Measurements from ENCODE around the gene DROSHA.

The DROSHA gene

DNA sequence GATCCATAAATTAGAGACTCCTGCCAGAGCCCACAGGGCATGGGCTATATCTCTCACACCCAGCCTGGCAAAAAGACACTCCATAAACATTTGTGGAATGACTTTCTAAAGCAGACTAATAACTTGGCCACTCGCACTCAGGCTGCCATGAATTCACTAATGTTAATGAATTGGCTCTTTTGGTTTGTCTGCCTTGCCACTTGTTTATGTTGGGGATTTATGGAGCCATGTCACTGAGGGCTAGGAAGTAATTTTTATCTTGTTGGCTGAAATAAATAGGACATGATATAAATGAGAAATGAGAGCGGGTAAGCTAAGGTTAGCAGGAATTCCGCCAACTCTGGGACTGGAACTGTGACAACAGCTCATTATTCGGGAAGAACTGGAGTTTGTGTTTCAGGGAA is 55.2 kb downstream of the DROSHA start:
- intact Hi-C loops (cut with DNase I) = no loop called here
- DNase-seq = peak in 18 of 42 donors; percentile 8 to 58 (median 27)

DNA sequence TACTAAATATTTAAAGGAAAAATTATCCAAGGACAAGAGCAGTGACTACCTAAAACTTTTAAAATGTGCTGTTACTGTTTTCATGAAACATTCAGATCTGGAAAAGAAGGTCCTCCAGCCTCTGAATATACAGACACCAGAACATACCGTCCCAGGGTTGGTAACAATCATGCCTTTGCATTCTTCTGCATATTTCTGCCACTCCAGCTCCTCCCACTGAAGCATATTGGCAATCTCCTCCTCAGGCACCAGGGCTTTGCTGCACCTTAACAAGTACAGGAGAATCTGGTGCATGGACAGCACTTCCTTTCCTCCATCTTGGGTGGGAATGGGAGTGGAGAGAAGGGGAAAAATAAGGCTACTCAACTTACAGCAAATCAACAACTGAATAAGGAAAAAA is 60.0 kb downstream of the DROSHA start:
- intact Hi-C loops (cut with DNase I) = no loop called here
- no peak for DNase-seq

DNA sequence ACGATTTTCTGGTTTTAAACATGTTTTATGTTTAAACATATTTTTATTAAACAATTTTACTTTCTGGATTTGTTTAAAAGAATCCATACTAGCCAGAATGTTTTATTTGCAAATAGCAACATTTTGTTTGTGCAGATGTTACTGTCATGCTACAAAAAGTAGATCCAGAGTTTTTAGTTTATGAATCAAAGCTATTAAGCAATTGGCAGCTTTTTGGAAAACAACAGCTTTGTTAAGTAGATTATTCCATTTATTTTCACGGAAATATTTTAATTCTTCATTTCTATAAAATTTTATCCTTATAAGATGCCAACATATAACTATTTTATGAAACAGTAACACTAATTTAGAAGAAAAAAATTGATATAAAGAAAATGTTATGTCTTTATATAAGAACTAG is 60.9 kb downstream of the DROSHA start:
- intact Hi-C loops (cut with DNase I) = no loop called here

DNA sequence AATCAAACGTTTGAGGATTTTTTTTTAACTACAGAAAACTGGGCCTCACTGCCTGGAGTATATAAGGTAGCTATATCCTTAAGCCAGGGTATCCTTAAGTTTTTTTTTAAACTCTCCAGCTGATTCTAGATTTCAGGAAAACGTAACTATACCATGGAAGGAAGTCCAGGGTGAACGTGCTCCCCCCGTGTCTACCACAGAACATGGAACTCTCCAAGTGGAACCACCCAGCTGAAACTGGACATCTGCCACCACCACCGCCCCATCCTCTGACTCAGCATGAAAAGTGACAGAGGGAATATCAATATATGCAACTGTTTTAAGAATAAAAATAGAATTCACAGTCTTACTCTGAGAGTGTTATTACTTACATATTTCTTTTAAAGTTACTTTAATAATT is 61.3 kb downstream of the DROSHA start:
- intact Hi-C loops (cut with DNase I) = no loop called here
- no peak for DNase-seq

More for the DNA sequence above, 60.9 kb downstream of the DROSHA start:
- DNase-seq = no peak

DNA sequence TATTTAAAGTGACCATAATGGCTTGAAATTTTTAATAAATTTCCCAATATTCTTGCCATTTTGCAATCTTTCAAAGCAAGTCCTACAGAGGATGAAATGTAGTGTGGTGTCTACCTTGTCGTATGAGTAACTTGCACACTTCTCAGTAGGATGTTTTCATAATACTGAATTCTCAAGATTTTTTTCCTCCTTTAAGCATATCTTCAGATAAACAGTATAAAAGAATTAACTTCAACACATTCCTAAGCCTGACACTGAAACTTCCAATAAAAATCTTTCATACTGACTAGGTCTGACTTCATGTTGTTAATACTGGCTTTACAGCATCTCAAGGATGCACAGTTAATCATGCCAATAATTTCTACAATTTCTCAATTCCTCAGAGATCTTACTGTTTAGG is 62.0 kb downstream of the DROSHA start:
- DNase-seq = no peak
- intact Hi-C loops (cut with DNase I) = no loop called here

DNA sequence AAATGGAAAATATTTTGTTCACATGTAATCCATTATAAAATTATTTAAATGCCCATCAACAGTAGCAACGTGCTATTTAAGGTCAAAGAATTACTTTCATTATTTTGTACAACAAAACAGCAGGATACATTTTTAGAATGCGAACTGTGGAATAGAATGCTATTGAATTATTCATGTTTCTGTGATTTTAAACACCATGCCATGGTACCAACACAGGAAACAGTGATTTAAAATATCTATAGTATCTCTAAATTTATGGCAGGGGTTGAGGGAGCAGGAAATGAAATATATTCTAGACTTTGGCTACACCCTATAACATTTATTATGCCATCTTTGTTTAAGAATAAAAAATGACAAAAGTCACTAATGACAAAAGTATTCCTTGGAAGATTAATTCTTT is 62.4 kb downstream of the DROSHA start:
- intact Hi-C loops (cut with DNase I) = no loop called here
- no peak for DNase-seq

DNA sequence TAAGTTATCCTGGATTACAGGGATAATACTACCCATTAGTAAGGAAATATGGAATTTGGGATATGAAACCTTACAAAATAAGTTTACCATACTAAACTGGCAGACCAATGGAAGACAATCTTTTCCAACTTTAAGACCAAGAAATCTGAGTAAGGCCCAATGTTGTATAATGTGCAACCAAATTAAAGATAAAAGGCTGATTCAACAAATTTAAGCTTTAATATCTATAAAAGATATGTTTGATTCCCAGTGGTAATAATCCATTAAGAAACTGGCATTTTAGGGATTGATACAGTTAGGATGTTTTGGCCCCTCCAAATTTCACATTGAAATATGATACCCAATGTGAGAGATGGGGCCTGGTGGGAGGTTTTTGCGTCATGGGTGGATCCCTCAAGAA is 66.6 kb downstream of the DROSHA start:
- intact Hi-C loops (cut with DNase I) = no loop called here
- no peak for DNase-seq

DNA sequence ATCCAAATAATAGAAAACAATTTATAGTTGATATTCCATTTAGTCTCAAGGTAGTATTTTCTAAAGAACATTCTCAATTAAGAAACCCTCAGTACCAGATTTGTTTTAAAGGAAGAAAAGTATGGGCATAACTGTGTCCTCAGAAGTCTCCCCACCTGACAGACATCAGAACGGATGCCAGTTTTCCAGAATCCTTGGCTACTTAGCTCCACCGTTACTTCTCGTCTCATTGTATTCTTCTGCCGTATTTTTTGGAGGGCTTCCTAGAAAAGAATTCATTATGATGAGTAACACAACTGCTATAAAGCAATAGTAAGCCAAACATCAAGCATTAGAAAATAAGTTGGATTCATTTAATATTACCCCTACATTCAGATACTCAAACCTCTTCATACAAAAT is 67.8 kb downstream of the DROSHA start:
- intact Hi-C loops (cut with DNase I) = no loop called here
- DNase-seq = no peak

DNA sequence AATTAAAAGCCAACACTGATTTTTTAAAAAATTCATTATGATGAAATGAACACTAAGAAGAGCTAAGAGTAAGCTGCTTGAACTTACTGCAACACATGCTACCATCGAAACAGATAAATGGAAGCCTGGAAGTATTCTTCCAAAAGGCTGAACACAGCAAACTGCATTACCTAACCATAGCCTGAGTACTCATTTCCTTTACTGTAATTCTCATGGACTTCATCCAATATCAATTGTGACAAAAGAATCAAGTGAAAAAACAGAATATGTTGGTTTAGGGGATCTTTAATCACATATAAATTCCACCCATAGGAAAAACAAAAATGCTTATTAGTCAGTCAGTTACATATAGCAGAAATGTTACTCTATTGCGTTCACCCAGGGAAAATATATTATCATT is 68.5 kb downstream of the DROSHA start:
- intact Hi-C loops (cut with DNase I) = no loop called here
- DNase-seq = no peak

DNA sequence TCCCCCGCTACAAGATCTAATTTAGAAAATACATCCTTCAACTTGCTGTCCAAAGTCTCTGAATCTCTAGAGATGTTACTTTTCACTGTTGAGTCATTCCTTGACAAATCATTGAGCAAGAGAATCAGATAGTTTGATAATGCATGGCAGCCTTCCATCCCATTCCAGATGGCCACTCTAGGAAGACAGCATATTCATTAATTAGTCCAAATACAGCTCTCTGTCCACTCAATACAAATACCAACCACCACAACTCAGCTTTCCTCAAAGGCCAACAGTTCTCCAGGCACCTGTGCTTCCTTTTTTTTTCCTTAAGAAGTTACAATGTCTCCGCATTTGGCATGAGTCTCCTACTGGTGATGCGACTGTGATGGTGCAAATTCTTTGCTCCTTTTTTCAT is 72.3 kb downstream of the DROSHA start:
- DNase-seq = no peak
- intact Hi-C loops (cut with DNase I) = no loop called here

DNA sequence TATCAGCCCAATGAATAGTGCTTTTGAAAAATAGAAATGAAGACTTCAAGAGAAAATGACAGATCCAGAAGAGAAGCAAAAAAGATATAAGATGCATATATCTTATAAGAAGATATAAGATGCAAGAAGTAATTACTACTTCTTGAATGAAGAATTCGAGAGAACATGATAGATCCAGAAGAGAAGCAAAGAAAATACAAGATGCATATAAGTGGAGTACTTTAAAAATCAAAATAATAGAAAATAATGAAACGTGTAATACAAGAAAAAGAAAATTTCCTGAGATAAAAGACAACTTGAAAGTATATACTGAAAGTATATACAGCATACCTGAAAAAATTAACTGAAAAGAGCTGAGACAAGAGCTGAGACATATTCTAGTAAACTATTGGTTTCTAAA is 76.7 kb downstream of the DROSHA start:
- DNase-seq = no peak
- intact Hi-C loops (cut with DNase I) = no loop called here

DNA sequence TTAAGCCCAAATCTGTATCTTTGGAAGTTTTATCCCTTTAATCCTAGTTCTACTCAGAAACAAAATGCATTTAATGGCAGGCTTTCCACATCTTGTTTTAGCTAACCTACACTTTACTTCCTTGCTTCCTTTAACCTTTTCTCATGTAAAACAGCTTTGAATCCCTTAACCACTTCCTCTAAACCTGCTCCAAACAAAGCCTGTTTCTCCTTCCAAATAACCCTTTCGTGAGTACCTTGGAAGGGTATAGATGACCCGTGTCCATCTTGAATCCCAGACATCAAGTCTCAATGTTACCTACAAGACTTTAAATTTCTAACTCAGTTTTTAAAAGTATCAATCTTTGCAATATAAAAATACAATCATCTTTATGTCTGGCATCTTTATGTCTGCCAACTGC is 78.4 kb downstream of the DROSHA start:
- intact Hi-C loops (cut with DNase I) = no loop called here
- no peak for DNase-seq

DNA sequence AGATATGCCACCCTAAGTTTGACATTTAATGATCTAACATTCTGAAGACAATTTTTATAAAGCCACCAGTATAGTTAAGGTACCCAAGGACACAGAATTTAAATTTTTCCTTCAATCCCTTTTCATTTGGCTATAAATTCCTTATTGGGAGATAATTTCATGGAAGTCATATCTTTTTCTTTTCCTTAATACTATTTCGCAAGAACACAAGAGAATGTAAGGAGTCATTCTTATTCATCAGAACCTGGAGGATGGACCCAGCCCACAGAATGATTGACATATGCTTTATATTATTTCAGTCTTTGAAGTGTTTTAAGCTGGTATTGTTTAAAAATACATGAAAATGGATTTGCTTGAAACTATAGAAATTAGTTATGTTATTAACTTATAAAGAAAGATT is 79.6 kb downstream of the DROSHA start:
- intact Hi-C loops (cut with DNase I) = no loop called here
- no peak for DNase-seq

DNA sequence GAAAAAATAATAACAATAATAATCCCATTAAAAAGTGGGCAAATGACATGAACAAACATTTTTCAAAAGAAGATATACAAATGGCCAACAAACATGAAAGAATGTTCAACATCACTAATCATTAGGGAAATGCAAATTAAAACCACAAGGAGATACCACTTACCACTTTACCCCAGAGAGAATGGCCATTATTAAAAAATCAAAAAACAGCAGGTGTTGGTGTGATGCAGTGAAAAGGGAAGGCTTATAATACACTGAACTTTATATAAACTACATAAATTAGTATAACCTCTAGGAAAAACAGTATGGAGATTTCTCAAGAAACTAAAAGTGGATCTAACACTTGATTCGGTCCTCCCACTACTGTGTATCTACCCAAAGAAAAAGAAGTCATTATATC is 81.9 kb downstream of the DROSHA start:
- DNase-seq = no peak
- intact Hi-C loops (cut with DNase I) = no loop called here

DNA sequence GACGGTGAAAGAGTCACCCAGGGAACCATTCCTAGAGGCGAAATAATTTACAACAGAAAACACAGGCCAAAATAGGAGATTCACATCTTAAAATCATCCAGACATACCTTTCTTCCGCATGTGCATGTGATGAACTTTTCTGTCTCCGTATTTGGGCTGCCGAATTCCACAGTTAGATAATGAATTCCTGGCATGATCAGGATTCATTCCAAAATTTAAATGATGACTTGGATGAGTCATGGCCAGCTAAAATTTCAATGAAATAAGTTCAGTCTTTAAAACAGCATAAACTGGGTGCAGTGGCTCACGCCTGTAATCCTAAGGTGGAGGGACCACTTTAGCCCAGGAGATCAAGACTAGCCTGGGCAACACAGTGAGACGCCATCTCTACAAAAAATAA is 82.7 kb downstream of the DROSHA start:
- intact Hi-C loops (cut with DNase I) = no loop called here
- peak in 10 of 42 donors; percentile 3 to 47 (median 17) for DNase-seq

DNA sequence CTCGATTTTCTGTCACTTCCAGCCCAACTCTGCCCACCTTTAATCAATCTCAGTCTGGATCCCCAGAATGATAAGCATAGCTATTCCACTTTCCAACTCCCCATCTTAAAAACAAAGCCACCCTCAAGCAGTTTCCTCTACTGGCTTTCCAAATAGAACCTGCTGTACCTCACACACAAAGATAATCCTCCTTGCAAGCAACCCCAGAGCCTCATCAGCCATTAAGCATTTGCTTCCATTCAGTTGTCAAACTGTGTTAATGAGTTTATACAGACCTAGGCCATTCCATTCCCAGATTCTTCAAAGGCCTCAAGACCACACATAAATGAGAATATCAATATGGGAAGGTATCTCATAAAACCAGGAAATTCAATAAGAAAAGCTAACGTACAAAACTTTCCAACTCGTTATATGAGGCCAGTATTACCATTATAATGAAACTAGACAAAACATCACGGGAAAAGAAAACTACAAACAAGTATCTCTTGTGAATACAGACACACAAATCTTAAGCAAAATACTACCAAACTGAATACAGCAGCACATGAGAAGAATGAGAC is 86.8 kb downstream of the DROSHA start:
- intact Hi-C loops (cut with DNase I) = no loop called here
- no peak for DNase-seq

DNA sequence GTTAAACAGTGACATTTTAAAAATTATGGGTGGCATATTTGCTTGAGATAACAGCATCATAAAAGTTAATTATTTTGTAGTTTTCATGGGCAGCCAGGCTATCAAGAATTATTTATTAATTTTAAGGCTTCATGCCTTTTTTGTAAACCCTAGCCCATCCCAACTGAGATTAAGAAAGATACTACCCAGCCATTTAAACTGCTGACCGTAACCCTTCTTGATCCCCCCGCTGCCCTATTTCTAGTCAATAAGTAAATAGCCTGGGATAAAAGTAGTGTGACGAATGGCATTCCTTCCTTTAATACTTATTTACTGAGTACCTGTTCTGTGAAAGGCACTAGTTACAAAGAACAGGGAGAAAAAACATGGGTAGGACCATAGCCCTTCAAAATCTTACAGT is 88.3 kb downstream of the DROSHA start:
- DNase-seq = no peak
- intact Hi-C loops (cut with DNase I) = no loop called here

DNA sequence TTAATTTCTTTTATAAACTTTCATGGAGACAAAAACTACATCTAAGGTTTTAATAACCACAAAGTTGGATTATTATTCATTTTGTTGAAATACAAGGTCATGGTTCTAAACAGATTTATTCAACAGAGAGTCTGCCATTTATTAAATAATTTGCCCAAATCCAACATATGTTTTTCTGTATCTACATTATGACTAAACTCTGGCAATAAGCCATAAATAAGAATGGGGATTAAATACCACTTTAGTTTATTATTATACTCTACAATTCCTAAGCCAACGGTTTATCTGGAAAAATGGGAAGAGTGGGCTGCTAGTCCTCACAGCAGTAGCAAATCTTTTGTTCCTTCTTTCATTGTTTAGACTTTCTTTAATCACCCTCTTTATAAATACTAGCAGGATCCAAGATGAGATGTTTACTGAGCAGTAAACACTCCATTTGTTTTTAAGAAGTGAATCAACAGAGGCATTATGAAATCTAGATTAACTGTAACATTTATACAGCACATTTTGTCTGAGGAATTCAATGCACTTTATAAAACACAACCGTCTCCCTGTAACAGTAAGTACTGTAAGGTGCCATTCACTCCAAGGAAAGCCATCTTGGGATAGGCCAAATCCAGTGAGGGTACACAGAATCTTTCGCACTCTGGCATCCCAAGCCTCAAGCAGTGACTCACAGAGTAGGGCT is 89.7 kb downstream of the DROSHA start:
- intact Hi-C loops (cut with DNase I) = no loop called here
- no peak for DNase-seq

DNA sequence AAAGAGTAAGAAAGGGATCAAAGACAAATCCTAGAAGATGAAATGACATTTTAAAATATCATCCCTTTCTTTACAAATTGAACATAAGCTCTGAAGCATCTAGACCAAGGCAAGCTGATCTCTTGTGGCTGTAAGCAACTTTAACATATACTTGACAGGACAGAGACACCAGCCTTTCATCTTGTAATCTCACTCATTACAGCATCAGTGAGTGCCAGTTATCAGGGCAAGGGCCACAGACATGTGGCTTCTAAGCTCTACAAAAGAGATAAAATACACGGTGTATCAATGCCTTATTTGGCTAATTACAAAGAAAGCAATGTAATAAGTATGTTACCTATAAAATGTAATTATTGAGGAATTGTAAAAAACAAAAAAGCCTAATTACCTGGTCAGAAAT is 95.0 kb downstream of the DROSHA start:
- DNase-seq = no peak
- intact Hi-C loops (cut with DNase I) = no loop called here

DNA sequence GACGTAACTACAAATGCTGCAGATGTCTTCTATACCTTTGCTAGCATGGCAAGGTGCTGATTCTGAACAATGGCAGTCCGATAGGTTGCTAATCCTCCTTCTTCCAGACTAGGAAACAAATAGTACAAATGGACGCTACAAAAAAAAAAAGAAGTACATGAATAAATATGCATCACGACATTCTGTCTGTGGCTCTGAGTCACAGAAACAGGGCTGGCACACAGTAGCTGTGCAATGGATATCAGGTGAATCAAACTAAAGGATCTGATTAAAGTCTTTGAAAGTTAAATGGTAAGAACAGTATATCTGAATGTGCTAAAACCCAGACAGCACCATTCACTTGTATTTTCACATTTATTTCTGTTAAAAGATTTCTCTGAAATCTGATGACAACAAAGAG is 96.2 kb downstream of the DROSHA start:
- intact Hi-C loops (cut with DNase I) = no loop called here
- DNase-seq = no peak

DNA sequence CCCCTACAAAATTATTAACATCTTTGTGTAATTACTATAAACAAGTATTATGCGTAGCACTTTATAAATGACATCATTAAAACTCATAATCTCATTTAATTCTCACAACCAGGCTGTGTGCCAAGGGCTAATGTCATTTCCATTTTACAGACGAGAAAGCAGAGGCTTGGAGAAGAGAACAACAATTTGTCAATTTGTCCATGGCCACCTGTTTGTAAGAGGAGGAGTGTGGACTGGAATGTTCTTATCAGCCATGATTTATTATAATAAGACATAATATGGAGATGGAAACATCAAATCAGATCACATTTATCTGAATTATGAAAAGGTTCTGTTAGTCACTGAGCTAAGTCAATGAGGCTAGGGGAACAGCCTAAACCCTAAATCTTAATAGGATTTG is 97.0 kb downstream of the DROSHA start:
- DNase-seq = no peak
- intact Hi-C loops (cut with DNase I) = no loop called here

DNA sequence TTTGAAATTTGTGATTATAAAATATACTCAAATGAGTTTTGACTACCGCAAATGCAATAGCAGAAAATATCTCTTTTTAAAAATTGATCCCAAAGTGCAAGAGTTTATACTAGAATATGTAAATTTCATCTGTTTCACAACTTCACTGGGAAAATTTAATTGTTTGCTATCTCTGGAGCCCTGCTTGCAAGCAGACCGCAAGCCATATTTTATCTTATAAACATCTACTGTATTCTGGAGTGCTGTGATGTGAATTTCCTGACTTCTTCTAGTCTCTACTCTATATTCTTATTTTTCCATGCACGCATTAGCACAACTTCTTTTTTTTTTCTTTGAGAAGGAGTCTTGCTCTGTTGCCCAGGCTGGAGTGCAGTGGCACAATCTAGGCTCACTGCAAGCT is 98.7 kb downstream of the DROSHA start:
- intact Hi-C loops (cut with DNase I) = no loop called here
- no peak for DNase-seq

Measured in head of caudate nucleus (tissue), 42 donors.